Pancreas (tissue), 10 donors: ENCODE results near the gene CNTRL. TPM values are rescaled to one million over a fixed set of nuclear protein-coding genes. Genes with fewer than 3 reads are reported as not detected.

Experiments
- ATAC-seq, 4 donors: fragments of 200-7000 bp; cut with Tn5 transposase; one replicate each; pipeline versions ENCODE4 v1.8.0 to v1.9.1; 2020; ENCODE audit warnings: mild to moderate bottlenecking in 4 of 4, moderate library complexity in 4 of 4
- DNase-seq, 6 donors: peaks; one replicate each; pipeline ENCODE4 v3.0.0-alpha.2; 2020
- FAIRE-seq: peaks from 2 replicates; lab custom pipeline; 2012; peaks lifted over from hg19 to GRCh38; lab: Jason Lieb, UNC
- H3K27ac ChIP-seq, 4 donors: fragments of 200-600 bp; sonication (generic); 1 replicate in 3 of 4; 2 replicates in 1 of 4; pipeline versions ENCODE4 v1.5.0 to v1.8.0; 2020
- H3K27me3 ChIP-seq, 4 donors: fragments of 200-600 bp; one replicate each; pipeline ENCODE4 v1.8.0; 2021
- H3K36me3 ChIP-seq, 3 donors: fragments of 200-600 bp; sonication (generic) in 1 of 3; one replicate each; pipeline versions ENCODE4 v1.5.0 to v1.8.0; 2020 to 2021
- H3K4me1 ChIP-seq, 3 donors: fragments of 200-600 bp; one replicate each; pipeline ENCODE4 v1.8.0; 2021
- H3K4me3 ChIP-seq, 4 donors: fragments of 200-600 bp; sonication (generic) in 2 of 4; one replicate each; pipeline versions ENCODE4 v1.5.0 to v1.8.0; 2020 to 2021
- H3K9me3 ChIP-seq, 4 donors: fragments of 200-600 bp; one replicate each; pipeline ENCODE4 v1.8.0; 2021
- WGBS, 2 donors: extraction: QIAGEN DNeasy Blood & Tissue Kit; methylation state at CpG; one replicate each; pipeline ENCODE4 v1.1.7; 2013; 5-methylcytosine and 5-hydroxymethylcytosine counted together
- intact Hi-C, 3 donors: fragments of 100-400 bp; cut with DNase I; formaldehyde crosslinking; loops; one replicate each; pipeline versions ENCODE4 v1.11.1 to v1.14.2; 2022
- polyA plus RNA-seq, 2 donors: library from polyadenylated mRNA; stranded (reverse); fragments of 200-250 nt; gene quantifications; one replicate each; pipeline ENCODE4 v1.2.3, GENCODE V29; 2013
- total RNA-seq, 6 donors: library from RNA; stranded (reverse); fragmentation: NEBNext Ultra II Directional in 4 of 6; extraction: Animal tissue kit (Norgen Biotek cat#: 25700) in 4 of 6; gene quantifications; one replicate each; pipeline versions ENCODE4 v1.2.1 to v1.2.4, GENCODE V29; 2021 to 2023
- TF ChIP-seq, protein P1 (sequence below), 4 donors: fragments of 200-600 bp; sonication (generic) in 3 of 4; IDR thresholded peaks; one replicate each; pipeline versions ENCODE4 v1.5.0 to v1.8.0; 2021; ENCODE audit warnings: antibody characterized with exemption in 4 of 4
- donor health status: healthy with polysubstance abuse.
- donor health status: DM: no; HTN: no; CAD: no; lungs with moderate emphysema.
- donor health status: DM: no; HTN: no; CAD: no.
- donor health status: control.
- donor health status: control.
- donor health status: Bipolar disorder and iron deficiency.
- donor health status: DM: yes; HTN: yes; CAD: no.
- donor health status: DM: no; HTN: no; CAD: no.
- donor health status: DM: no; HTN: no; CAD: no.
- donor health status: DM: yes; HTN: yes; CAD: no.

The CNTRL gene
- total and polyA plus RNA-seq, 8 donors = 5.0 to 12.1 (median 6.5) TPM

DNA sequence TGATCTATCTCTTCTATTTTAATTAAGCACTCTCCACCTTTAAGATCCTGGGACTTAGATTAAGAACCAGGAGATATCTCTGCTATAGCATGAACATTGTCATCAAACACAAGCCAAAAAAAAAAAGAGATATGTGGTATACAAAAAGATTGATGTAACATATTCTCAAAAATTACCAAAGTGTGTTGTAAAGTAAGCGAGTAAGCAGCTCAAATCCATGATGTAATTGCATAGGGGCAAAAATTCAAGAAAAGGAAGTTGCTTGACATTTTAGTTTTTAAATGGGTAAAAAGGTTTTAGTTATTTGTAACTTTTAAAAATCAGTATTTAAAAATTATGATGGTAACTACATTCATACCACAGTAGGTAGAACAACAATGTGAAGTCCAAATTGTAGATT lies 40.7 kb downstream of the CNTRL start:
- TF ChIP-seq, protein P1, sequence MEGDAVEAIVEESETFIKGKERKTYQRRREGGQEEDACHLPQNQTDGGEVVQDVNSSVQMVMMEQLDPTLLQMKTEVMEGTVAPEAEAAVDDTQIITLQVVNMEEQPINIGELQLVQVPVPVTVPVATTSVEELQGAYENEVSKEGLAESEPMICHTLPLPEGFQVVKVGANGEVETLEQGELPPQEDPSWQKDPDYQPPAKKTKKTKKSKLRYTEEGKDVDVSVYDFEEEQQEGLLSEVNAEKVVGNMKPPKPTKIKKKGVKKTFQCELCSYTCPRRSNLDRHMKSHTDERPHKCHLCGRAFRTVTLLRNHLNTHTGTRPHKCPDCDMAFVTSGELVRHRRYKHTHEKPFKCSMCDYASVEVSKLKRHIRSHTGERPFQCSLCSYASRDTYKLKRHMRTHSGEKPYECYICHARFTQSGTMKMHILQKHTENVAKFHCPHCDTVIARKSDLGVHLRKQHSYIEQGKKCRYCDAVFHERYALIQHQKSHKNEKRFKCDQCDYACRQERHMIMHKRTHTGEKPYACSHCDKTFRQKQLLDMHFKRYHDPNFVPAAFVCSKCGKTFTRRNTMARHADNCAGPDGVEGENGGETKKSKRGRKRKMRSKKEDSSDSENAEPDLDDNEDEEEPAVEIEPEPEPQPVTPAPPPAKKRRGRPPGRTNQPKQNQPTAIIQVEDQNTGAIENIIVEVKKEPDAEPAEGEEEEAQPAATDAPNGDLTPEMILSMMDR (IDR thresholded peaks at IDR 0.05) = no peak
- 92 to 98% methylated on average over 1 of the region's 1 CpG for WGBS, 2 donors
- intact Hi-C loops = no loop called here

DNA sequence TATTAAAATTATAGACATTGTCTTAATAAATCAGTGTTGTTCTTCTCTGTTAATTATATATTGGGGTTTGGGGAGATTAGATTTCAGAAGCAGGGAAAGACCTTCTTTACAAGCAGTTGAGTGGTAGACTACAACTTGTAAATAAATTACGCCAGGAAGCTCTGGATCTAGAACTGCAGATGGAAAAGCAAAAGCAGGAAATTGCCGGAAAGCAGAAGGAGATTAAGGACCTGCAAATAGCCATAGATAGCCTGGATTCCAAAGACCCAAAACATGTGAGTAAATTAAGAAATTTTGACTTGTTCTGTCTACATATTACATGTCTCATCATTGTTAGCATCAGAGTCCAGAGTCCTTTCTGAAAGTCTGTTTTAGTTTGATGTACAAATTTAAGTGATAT lies 43.5 kb downstream of the CNTRL start:
- no peak overlapping the region for H3K27ac ChIP-seq

More for the DNA sequence above, 40.7 kb downstream of the CNTRL start:
- DNase-seq = no peak
- no peaks in the 10 kb centered on the region for H3K9me3 ChIP-seq
- no peak for FAIRE-seq
- H3K27ac ChIP-seq = no peak overlapping the region
- H3K4me1 ChIP-seq = no peaks in the 10 kb centered on the region
- H3K27me3 ChIP-seq = no peaks in the 10 kb centered on the region
- H3K4me3 ChIP-seq = no peak overlapping the region
- no peak for ATAC-seq
- no peaks in the 10 kb centered on the region for H3K36me3 ChIP-seq

DNA sequence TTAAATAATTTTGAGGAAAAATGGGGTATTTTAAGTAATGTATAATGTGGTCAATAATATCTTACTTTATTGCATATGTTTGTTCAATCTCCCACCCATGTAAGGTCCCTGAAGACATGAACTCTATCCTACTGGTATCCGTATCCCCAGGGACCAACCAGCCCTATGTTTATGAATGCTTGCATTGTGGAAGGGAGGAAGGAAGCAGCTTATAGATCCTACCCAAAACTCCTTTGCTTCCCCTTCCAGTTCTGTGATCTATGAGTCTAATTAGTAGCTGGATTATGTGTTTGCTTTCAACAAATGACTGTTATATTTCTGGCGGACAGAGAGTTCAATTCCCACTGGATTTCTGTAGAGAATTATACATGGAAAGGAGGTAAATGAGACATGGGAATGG lies 45.6 kb downstream of the CNTRL start:
- 88 to 100% methylated on average over 2 of the region's 2 CpGs for WGBS, 2 donors

More for the DNA sequence above, 43.5 kb downstream of the CNTRL start:
- 90% methylated on average over 2 of the region's 2 CpGs for WGBS, 2 donors
- Histone ChIP-seq H3K4me1 (peaks cover 0 to 11% (median 0%) of the 10 kb centered on the region in 3 donors), H3K27me3 (no peaks in the 10 kb centered on the region), H3K9me3 (no peaks in the 10 kb centered on the region), H3K4me3 (no peak overlapping the region), H3K36me3 (no peaks in the 10 kb centered on the region)
- intact Hi-C loops = no loop called here
- TF ChIP-seq, protein P1 (IDR thresholded peaks at IDR 0.05) = no peak
- no peak for ATAC-seq
- DNase-seq = no peak
- no peak for FAIRE-seq

DNA sequence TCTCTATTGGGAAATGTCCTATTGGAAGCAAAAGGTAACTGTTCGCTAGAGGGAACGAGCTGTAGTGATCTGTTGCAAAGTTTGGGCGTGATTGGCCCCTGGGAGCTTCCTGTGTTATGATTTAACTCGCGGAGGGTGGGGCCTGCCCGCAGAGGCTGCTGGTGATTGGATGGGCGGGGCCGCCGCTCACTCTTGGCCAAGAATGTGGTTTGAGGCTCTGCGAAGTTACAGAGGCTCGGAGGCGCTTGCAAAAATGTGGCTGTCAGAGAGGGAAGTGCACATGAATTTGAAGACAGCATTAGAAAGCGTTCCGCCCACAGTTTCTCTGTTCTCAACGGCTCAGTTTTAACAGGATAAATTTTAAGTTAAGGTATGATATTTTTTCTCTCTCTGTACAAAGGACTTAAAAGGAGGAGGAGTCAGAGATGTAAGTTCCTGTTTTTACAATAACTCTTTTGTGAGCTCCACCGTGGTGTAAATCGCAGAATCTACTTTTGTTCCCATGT lies 46.9 kb downstream of the CNTRL start:
- intact Hi-C loops = no loop called here
- DNase-seq (peak; percentile 92 to 97 (median 95)), FAIRE-seq (peak; percentile 96), ATAC-seq (peak; percentile 100)
- H3K4me1 ChIP-seq = peaks cover 0 to 11% (median 0%) of the 10 kb centered on the region in 3 donors
- no peaks in the 10 kb centered on the region for H3K9me3 ChIP-seq
- no peaks in the 10 kb centered on the region for H3K36me3 ChIP-seq
- H3K4me3 ChIP-seq = peak overlapping the region; percentile 24 to 38 (median 30)
- TF ChIP-seq, protein P1 (IDR thresholded peaks at IDR 0.05) = peak; percentile 7 to 36 (median 16)
- peak overlapping the region in 2 of 4 donors; percentile 35 to 64 for H3K27ac ChIP-seq
- WGBS, 2 donors = 0% methylated on average over 17 of the region's 17 CpGs
- H3K27me3 ChIP-seq = no peaks in the 10 kb centered on the region

More for the DNA sequence above, 45.6 kb downstream of the CNTRL start:
- no peaks in the 10 kb centered on the region for H3K36me3 ChIP-seq
- H3K4me1 ChIP-seq = peaks cover 0 to 11% (median 0%) of the 10 kb centered on the region in 3 donors
- TF ChIP-seq, protein P1 (IDR thresholded peaks at IDR 0.05) = no peak
- H3K27ac ChIP-seq = no peak overlapping the region
- H3K27me3 ChIP-seq = no peaks in the 10 kb centered on the region
- FAIRE-seq (no peak), DNase-seq (no peak), ATAC-seq (no peak)
- H3K9me3 ChIP-seq = no peaks in the 10 kb centered on the region
- H3K4me3 ChIP-seq = no peak overlapping the region
- intact Hi-C loops = no loop called here
